GM15510 (cell line): ENCODE data around the gene TET2.

Experiments used
- POLR2A ChIP-seq: IDR thresholded peaks from 3 replicates; pipeline ENCODE4 v1.6.1; 2011; ENCODE audit warnings: borderline replicate concordance; ENCODE audit not compliant: insufficient read length; ENCODE audit errors: extremely low read depth

The TET2 gene

DNA sequence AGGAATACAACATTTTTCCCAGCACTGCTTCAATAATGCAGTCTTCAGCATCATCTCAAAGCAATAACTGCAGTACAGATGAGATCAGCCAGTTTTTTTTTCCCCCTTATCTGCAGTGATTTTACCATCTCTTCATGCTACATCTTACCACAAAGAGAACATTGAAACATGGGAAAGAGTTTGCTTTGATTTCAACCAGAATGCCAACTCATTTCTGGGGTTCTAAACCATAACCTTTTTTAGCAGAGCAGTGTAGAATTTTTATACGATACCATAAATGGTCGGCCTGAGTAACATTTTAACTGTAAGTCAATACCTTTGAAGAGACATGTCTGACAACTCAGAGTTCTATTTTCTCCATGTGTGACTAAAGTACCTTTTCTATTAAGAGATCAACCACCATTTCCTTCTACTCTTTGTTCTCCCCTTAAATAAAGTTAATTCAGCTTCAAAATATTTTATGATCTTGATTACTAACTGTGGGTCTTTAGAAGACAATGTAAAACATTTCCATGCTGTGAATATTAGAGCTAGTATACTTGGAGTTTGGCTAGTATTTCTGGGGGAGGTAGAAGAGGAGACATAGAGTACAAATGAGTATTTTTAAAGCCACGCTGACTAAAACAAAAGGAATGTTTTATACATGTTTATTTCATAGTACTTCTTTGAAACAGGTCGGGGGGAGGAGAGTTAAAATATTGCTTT is 69.1 kb downstream of the TET2 start:
- TF ChIP-seq POLR2A, result no peak

DNA sequence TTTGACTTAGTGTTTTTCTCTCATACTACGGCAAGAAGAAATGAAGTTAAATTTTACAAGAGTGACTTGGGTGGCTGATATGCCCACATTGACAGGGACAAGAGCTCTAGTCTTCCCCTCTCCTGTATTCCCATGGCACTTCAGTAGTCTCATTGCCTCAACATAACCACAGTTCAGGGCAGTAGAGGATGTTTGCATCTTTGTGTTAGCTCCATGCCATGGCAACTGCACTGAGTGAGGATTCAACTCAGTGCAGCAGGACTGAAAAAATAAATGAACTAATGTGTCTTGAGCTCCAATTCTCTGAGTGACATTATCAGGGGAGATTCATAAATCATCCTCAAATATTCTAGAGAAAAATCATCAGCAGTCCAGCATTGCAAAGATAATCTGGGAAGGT is 78.8 kb downstream of the TET2 start:
- no peak for TF ChIP-seq POLR2A

DNA sequence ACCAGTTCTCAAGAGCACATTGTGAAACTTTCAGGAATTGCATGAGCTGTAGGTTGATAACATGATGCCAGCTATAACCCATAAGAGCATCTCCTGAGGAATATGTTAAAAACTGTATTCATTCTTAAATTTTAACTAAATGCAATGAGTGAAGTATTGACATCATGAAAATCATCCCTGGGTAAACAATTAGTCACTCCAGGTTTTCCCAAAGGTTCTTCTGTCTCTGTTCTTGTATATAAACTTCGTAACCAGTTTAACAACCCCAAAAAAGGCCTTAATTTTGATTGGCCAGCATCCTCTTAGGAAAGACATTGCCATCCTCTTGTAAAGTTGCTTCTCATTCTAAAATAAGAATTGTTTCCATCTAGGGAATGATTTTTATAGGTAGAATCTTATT is 80.4 kb downstream of the TET2 start:
- TF ChIP-seq POLR2A, result no peak

DNA sequence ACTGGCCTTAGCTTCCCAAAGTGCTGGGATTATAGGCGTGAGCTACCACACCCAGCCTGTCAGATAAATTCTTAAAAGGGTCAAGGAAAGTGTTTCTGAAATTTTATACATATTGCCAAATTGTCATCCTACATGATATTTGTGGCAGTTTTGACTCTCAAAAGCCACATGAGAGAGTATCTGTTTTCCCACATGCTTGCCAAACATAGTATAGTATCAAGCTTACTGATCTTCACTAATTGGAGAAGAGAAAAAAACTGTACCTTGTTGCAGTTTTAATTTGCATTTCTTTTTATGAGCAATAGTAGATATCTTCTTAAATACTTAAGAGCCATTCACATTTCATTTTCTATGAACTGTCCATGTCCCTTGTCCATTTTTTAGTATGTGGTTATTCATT is 83.6 kb downstream of the TET2 start:
- TF ChIP-seq POLR2A, result no peak

DNA sequence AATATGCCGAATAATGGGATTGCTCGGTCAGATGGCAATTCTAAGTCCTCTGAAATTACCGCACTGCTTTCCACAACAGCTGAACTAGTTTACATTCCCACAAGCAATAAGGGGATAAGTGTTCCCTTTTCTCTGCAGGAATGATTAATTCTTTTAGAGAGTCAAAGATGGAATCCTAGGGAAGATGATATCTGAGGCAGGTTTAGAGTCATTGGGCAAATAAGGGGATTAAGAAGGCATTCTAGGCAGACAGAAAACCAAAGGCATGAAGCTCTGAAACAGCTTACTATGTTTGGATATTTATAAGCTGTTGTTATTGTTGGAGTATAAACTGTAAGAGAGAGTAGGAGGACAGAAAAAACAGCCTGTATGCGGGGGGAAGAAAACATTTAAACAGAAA is 85.7 kb downstream of the TET2 start:
- TF ChIP-seq POLR2A, result no peak

DNA sequence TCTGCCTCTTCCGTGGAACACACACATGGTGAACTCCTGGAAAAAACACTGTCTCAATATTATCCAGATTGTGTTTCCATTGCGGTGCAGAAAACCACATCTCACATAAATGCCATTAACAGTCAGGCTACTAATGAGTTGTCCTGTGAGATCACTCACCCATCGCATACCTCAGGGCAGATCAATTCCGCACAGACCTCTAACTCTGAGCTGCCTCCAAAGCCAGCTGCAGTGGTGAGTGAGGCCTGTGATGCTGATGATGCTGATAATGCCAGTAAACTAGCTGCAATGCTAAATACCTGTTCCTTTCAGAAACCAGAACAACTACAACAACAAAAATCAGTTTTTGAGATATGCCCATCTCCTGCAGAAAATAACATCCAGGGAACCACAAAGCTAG is 87.9 kb downstream of the TET2 start:
- TF ChIP-seq POLR2A, result no peak

DNA sequence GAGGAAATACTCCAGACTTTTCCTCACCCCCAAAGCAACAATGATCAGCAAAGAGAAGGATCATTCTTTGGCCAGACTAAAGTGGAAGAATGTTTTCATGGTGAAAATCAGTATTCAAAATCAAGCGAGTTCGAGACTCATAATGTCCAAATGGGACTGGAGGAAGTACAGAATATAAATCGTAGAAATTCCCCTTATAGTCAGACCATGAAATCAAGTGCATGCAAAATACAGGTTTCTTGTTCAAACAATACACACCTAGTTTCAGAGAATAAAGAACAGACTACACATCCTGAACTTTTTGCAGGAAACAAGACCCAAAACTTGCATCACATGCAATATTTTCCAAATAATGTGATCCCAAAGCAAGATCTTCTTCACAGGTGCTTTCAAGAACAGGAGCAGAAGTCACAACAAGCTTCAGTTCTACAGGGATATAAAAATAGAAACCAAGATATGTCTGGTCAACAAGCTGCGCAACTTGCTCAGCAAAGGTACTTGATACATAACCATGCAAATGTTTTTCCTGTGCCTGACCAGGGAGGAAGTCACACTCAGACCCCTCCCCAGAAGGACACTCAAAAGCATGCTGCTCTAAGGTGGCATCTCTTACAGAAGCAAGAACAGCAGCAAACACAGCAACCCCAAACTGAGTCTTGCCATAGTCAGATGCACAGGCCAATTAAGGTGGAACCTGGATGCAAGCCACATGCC is 89.7 kb downstream of the TET2 start:
- TF ChIP-seq POLR2A, result no peak

DNA sequence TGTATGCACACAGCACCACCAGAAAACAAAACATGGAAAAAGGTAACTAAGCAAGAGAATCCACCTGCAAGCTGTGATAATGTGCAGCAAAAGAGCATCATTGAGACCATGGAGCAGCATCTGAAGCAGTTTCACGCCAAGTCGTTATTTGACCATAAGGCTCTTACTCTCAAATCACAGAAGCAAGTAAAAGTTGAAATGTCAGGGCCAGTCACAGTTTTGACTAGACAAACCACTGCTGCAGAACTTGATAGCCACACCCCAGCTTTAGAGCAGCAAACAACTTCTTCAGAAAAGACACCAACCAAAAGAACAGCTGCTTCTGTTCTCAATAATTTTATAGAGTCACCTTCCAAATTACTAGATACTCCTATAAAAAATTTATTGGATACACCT is 90.2 kb downstream of the TET2 start:
- TF ChIP-seq POLR2A, result no peak

DNA sequence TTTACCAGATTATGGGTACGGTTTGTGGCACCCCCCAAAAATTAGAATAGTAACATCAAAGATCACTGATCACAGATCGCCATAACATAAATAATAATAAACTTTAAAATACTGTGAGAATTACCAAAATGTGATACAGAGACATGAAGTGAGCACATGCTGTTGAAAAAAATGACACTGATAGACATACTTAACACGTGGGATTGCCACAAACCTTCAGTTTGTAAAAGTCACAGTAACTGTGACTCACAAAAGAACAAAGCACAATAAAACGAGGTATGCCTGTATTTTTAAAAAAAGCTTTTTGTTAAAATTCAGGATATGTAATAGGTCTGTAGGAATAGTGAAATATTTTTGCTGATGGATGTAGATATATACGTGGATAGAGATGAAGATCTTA is 93.4 kb downstream of the TET2 start:
- TF ChIP-seq POLR2A, result no peak

DNA sequence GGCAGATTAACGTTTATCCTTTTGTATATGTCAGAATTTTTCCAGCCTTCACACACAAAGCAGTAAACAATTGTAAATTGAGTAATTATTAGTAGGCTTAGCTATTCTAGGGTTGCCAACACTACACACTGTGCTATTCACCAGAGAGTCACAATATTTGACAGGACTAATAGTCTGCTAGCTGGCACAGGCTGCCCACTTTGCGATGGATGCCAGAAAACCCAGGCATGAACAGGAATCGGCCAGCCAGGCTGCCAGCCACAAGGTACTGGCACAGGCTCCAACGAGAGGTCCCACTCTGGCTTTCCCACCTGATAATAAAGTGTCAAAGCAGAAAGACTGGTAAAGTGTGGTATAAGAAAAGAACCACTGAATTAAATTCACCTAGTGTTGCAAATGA is 94.8 kb downstream of the TET2 start:
- TF ChIP-seq POLR2A, result no peak

DNA sequence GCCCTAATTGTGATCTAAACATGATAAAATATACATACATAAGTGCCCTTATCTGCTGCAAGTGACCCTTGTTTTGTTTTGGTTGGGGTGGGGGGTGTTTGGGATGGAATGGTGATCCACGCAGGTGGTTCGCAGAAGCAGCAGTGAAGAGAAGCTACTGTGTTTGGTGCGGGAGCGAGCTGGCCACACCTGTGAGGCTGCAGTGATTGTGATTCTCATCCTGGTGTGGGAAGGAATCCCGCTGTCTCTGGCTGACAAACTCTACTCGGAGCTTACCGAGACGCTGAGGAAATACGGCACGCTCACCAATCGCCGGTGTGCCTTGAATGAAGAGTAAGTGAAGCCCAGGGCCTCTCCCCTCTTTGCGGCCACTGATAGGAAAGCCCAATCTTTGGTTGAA is 96.8 kb downstream of the TET2 start:
- TF ChIP-seq POLR2A, result no peak

DNA sequence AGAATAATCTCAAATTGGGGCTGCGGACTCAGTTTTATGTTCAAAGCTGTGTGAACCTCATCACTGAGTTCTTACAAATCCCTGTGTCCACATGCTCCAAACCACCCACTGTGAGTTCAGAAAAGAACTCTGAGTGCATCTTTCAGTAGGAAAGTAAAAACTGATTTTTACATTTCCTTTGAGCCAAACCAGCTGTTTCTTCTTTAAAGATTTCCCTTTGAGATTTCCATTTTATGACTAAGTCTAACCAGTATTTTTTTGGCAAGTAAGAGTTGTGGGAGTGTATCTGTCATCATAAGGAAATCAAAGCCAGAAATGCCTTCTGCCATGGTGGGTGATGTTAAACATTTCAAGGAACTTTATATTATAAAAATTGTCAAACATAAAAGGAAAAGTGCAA is 100.0 kb downstream of the TET2 start:
- TF ChIP-seq POLR2A, result no peak

DNA sequence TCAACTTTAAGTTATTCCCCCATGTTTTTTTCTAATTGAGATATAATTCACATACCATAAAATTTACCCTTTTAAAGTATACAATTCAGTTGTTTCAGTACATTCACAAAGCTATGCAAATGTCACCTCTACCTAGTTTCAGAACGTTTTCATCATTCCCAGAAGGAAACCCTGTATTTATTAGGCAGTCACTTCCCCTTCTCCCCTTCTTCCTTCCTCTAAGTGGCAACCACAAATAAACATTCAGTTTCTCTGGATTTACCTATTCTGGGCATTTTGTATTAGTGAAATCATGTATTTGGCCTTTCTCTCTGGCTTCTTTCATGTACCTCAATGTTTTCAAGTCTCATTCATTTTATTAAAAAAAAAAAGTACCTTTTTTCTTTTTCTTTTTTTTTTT is 101.9 kb downstream of the TET2 start:
- no peak for TF ChIP-seq POLR2A

DNA sequence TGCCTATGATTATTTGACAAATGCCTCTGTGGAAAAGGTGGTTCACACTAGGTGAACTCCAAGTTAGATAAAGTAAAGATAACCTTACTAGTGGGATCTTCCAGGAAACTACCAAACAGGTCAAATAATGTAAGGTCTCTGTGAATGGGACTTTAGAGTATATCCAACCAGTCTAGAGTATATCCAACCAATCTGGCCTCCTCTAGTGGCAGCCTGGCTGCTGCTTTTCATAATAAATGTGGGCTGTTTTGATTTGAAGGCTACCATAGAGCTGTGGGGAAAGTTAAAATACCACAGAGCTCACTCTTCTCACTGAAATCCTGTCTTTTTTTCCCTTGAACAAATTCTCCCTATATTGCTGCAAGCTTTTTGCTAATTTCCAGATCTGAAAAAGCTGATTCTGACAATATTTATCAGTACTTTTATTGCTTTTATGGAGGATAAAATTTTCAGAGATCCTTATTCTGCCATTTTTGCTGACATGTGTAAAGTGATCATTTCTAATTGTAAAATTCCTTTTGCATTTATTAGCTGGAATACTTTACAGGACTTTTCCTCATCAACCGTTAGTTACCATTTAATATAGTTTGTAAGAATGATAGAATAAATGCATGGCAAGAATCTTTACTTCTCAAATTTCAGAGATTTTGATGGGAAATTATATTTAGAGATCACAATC is 111.3 kb downstream of the TET2 start:
- TF ChIP-seq POLR2A, result no peak

DNA sequence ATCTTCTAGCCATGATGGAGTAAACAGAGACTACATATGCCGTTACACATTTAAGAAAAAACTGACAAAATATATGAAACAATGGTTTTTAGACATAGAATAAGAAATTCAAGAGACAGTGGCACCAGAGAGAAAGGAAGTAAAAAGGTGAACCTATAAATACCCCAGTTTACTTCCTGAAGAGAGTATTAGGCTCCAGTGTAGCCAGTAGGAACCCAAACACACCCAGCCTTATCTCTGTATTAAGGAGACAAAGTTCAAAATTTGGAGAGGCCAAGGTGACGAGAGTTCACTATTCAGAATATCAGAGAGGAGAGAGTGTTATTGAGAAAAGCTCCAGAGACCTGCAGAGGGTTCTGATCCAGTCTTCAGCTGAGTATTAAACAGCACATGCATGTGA is 119.0 kb downstream of the TET2 start:
- TF ChIP-seq POLR2A, result no peak

DNA sequence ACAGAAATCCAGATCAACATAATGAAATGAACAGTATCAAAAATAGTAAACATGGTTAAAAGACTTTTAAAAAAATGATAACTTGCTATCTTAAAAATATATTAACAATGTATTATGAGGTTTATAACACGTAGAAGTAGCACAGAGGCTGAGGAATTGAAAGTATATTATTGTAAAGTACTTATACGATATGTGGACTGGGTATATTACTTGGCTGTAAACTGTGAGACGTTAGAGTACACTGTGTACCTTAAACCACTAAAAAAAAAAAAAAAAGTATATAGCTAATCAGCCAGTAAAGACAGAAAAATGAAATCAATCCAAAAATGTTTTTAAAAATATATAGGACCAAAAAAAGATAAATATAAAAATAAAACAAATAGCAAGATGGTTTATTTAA is 120.6 kb downstream of the TET2 start:
- TF ChIP-seq POLR2A, result no peak
